22Rv1 (cell line): ENCODE results near the gene DTX2.
"Not testable (repeated sequence)": the region's sequence is repeated elsewhere in the genome, so short reads cannot be mapped to it uniquely, and the experiment has no call there.

Source experiments
- CTCF ChIP-seq: fragments of 450-650 bp; IDR thresholded peaks from 2 replicates; pipeline ENCODE4 v1.5.1; 2017; ENCODE audit warnings: mild to moderate bottlenecking
- ZFX ChIP-seq: fragments of 450-650 bp; IDR thresholded peaks from 2 replicates; pipeline ENCODE4 v1.6.1; 2017; ENCODE audit warnings: antibody characterized with exemption, borderline replicate concordance

DNA sequence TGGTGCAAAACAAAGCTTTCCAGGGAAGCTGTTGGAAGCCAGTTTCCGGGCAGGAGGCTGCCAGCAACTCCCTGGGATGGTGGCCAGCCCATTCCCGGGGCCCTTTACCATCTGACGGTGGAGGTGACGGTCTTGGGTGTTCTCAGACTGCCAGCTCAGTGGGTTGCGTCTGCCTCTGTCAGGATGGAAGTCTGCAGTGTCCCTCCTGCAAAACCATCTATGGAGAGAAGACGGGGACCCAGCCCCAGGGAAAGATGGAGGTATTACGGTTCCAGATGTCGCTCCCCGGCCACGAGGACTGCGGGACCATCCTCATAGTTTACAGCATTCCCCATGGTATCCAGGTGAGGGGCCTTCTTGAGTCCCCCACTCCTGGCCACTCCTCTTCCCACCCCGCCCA lies 41.7 kb downstream of the DTX2 start:
- not testable (repeated sequence) for TF ChIP-seq CTCF, ZFX
